ENCODE measurements around the gene RALGPS1. TPM values are rescaled to one million over a fixed set of nuclear protein-coding genes. Genes with fewer than 3 reads are reported as not detected.

The RALGPS1 gene
- total and polyA plus RNA-seq, 2 donors (not counting 1 experiment from before 2014, with no cell fraction given) = 19.7 to 39.9 TPM

GRCh38 chr9:127203681-127204327 is 289.2 kb downstream of the RALGPS1 start:
- intact Hi-C loops (cut with micrococcal nuclease) = no loop called here
- Histone ChIP-seq H3K4me1 (ENCODE audit: control insufficient read depth in 2 of 2, insufficient read depth in 2 of 2, low read length in 2 of 2) (peaks cover 0 to 4% of the 10 kb centered on the region in 2 donors), H2AFZ (ENCODE audit: insufficient read depth, low read depth, low read length, poor library complexity, severe bottlenecking) (no peak overlapping the region), H3K27me3 (replicated peaks in 1 of 4; ENCODE audit: control extremely low read depth in 1 of 4, control insufficient read depth in 3 of 4, insufficient read depth in 4 of 4, low read length in 3 of 4) (no peaks in the 10 kb centered on the region), H3K9ac (ENCODE audit: low read length) (no peak overlapping the region), H3K4me3 (ENCODE audit: control extremely low read depth in 1 of 5, extremely low read depth in 1 of 5, insufficient read depth in 1 of 5, low read depth in 2 of 5, low read length in 4 of 5) (no peak overlapping the region), H3K36me3 (replicated peaks in 1 of 2; ENCODE audit: control extremely low read depth in 1 of 2, control insufficient read depth in 1 of 2, extremely low read depth in 1 of 2, insufficient read depth in 2 of 2, low read length in 1 of 2) (peaks cover 0 to 4% of the 10 kb centered on the region in 2 experiments), H3K9me3 (ENCODE audit: control extremely low read depth in 1 of 3, control insufficient read depth in 2 of 3, insufficient read depth in 1 of 3, low read length in 2 of 3) (no peaks in the 10 kb centered on the region), H3K4me2 (replicated peaks; ENCODE audit: low read depth, low read length, poor library complexity, severe bottlenecking) (no peak overlapping the region), H4K20me1 (ENCODE audit: control insufficient read depth, insufficient read depth, low read length, poor library complexity, severe bottlenecking) (peaks cover 3% of the 10 kb centered on the region), H3K79me2 (ENCODE audit: control insufficient read depth, insufficient read depth, low read length) (no peaks in the 10 kb centered on the region), H3K27ac (ENCODE audit: low read length in 2 of 2) (no peak overlapping the region)
- H3K27ac Mint-ChIP-seq = no peak overlapping the region
- no peak for TF ChIP-seq CTCF (IDR thresholded peaks at IDR 0.05)
- TF ChIP-seq EZH2 (IDR thresholded peaks at IDR 0.05; ENCODE audit: borderline replicate concordance, insufficient read depth, low read depth, low read length, poor library complexity, severe bottlenecking) = no peak
- ChIA-PET POLR2A (no interaction called here), CTCF (interaction anchor here (0.6 to 1.2 kb wide), 2 partner anchors 262 to 643 kb away, joined by 3 read pairs; no protein-coding TSS in a partner anchor)
- no peak for ATAC-seq (ENCODE audit: low read depth)
- H3K4me1 Mint-ChIP-seq = no peaks in the 10 kb centered on the region
- H3K27me3 Mint-ChIP-seq = no peaks in the 10 kb centered on the region
- WGBS (ENCODE audit: insufficient coverage) = 96% methylated on average over 5 of the region's 5 CpGs
- DNase-seq = no peak
- H3K9me3 Mint-ChIP-seq (ENCODE audit: insufficient read depth) = no peaks in the 10 kb centered on the region
- no peak overlapping the region for H3K4me3 Mint-ChIP-seq

GRCh38 chr9:127204771-127205470 is 290.3 kb downstream of the RALGPS1 start:
- peaks cover 0 to 4% of the 10 kb centered on the region in 2 experiments for H3K36me3 ChIP-seq (replicated peaks in 1 of 2; ENCODE audit: control extremely low read depth in 1 of 2, control insufficient read depth in 1 of 2, extremely low read depth in 1 of 2, insufficient read depth in 2 of 2, low read length in 1 of 2)
- H4K20me1 ChIP-seq (ENCODE audit: control insufficient read depth, insufficient read depth, low read length, poor library complexity, severe bottlenecking) = no peaks in the 10 kb centered on the region
- Mint-ChIP-seq H3K4me3 (no peak overlapping the region), H3K27me3 (no peaks in the 10 kb centered on the region), H3K9me3 (ENCODE audit: insufficient read depth) (no peaks in the 10 kb centered on the region), H3K27ac (no peak overlapping the region), H3K4me1 (no peaks in the 10 kb centered on the region)
- no peaks in the 10 kb centered on the region for H3K9me3 ChIP-seq (ENCODE audit: control extremely low read depth in 1 of 3, control insufficient read depth in 2 of 3, insufficient read depth in 1 of 3, low read length in 2 of 3)
- H2AFZ ChIP-seq (ENCODE audit: insufficient read depth, low read depth, low read length, poor library complexity, severe bottlenecking) = no peak overlapping the region
- ChIA-PET POLR2A (no interaction called here), CTCF (interaction anchor here (0.7 kb wide), 1 partner anchor 10 kb away, joined by 3 read pairs; no protein-coding TSS in a partner anchor)
- DNase-seq = no peak
- no peak overlapping the region for H3K4me2 ChIP-seq (replicated peaks; ENCODE audit: low read depth, low read length, poor library complexity, severe bottlenecking)
- WGBS (ENCODE audit: insufficient coverage) = 72% methylated on average over 7 of the region's 7 CpGs
- no peaks in the 10 kb centered on the region for H3K79me2 ChIP-seq (ENCODE audit: control insufficient read depth, insufficient read depth, low read length)
- TF ChIP-seq EZH2 (IDR thresholded peaks at IDR 0.05; ENCODE audit: borderline replicate concordance, insufficient read depth, low read depth, low read length, poor library complexity, severe bottlenecking) (no peak), CTCF (IDR thresholded peaks at IDR 0.05) (no peak)
- no peaks in the 10 kb centered on the region for H3K27me3 ChIP-seq (replicated peaks in 1 of 4; ENCODE audit: control extremely low read depth in 1 of 4, control insufficient read depth in 3 of 4, insufficient read depth in 4 of 4, low read length in 3 of 4)
- H3K9ac ChIP-seq (ENCODE audit: low read length) = no peak overlapping the region
- H3K4me1 ChIP-seq (ENCODE audit: control insufficient read depth in 2 of 2, insufficient read depth in 2 of 2, low read length in 2 of 2) = no peaks in the 10 kb centered on the region
- no peak overlapping the region for H3K27ac ChIP-seq (ENCODE audit: low read length in 2 of 2)
- no peak for ATAC-seq (ENCODE audit: low read depth)
- intact Hi-C loops (cut with micrococcal nuclease) = no loop called here
- H3K4me3 ChIP-seq (ENCODE audit: control extremely low read depth in 1 of 5, extremely low read depth in 1 of 5, insufficient read depth in 1 of 5, low read depth in 2 of 5, low read length in 4 of 5) = no peak overlapping the region

All from B cell (primary cell).